ENCODE measurements around the gene PGA5.
"Not testable (repeated sequence)": the region's sequence is repeated elsewhere in the genome, so short reads cannot be mapped to it uniquely, and the experiment has no call there.

PGA5 gene

GRCh38 chr11:61240875-61241274 lies at the start of gene PGA5:
TSS of gene PGA5 (plus strand) at chr11:61241175. CDS start at chr11:61241227, 52 bp downstream.
- not testable (repeated sequence) for FAIRE-seq

- no peak for FAIRE-seq
Observed at GRCh38 chr11:61193596-61193995, 47.4 kb upstream of the PGA5 start.

GRCh38 chr11:61194169-61194671 lies 46.8 kb upstream of the PGA5 start:
- no peak for FAIRE-seq

GRCh38 chr11:61194981-61195695 lies 45.8 kb upstream of the PGA5 start:
- no peak for FAIRE-seq

GRCh38 chr11:61195719-61196118 lies 45.3 kb upstream of the PGA5 start:
- FAIRE-seq: no peak

GRCh38 chr11:61198361-61198760 lies 42.6 kb upstream of the PGA5 start:
- no peak for FAIRE-seq

GRCh38 chr11:61198948-61199523 lies 41.9 kb upstream of the PGA5 start:
- no peak for FAIRE-seq

- no peak for FAIRE-seq
Observed at GRCh38 chr11:61201476-61201875, 39.5 kb upstream of the PGA5 start.

- FAIRE-seq: not testable (repeated sequence)
Observed at GRCh38 chr11:61202950-61203746, 37.8 kb upstream of the PGA5 start, which contains the start of gene PGA3. TSS of gene PGA3 (plus strand) at chr11:61203515. CDS start at chr11:61203565, 50 bp downstream.

GRCh38 chr11:61203873-61204272 lies 37.1 kb upstream of the PGA5 start:
- FAIRE-seq: not testable (repeated sequence)

GRCh38 chr11:61204502-61205059 lies 36.4 kb upstream of the PGA5 start:
- not testable (repeated sequence) for FAIRE-seq

GRCh38 chr11:61207636-61208310 lies 33.2 kb upstream of the PGA5 start:
- FAIRE-seq: not testable (repeated sequence)

- not testable (repeated sequence) for FAIRE-seq
Observed at GRCh38 chr11:61210629-61211028, 30.3 kb upstream of the PGA5 start.

GRCh38 chr11:61211327-61211952 lies 29.5 kb upstream of the PGA5 start:
- FAIRE-seq: not testable (repeated sequence)

GRCh38 chr11:61212202-61212601 lies 28.8 kb upstream of the PGA5 start:
- not testable (repeated sequence) for FAIRE-seq

- FAIRE-seq: not testable (repeated sequence)
Observed at GRCh38 chr11:61213711-61214324, 27.2 kb upstream of the PGA5 start.

GRCh38 chr11:61218306-61218705 lies 22.7 kb upstream of the PGA5 start:
- not testable (repeated sequence) for FAIRE-seq

- not testable (repeated sequence) for FAIRE-seq
Observed at GRCh38 chr11:61219016-61219415, 22.0 kb upstream of the PGA5 start.

- not testable (repeated sequence) for FAIRE-seq
Observed at GRCh38 chr11:61222047-61222446, 18.9 kb upstream of the PGA5 start, which contains the start of gene PGA4. TSS of gene PGA4 (plus strand) at chr11:61222347. CDS start at chr11:61222401, 54 bp downstream.

GRCh38 chr11:61222692-61223091 lies 18.3 kb upstream of the PGA5 start:
- FAIRE-seq: not testable (repeated sequence)

GRCh38 chr11:61226457-61227137 lies 14.4 kb upstream of the PGA5 start:
- FAIRE-seq: not testable (repeated sequence)

All from G401.6 (cell line).